GM21367 (cell line): ENCODE measurements around the gene MEP1A.
"Not testable (repeated sequence)": the region's sequence is repeated elsewhere in the genome, so short reads cannot be mapped to it uniquely, and the experiment has no call there.

ENCODE experiments used
- ATAC-seq: cut with Tn5 transposase; IDR thresholded peaks from one replicate; pipeline ENCODE4 v1.9.1; 2021; ENCODE audit not compliant: unreplicated experiment

Gene MEP1A

GRCh38 chr6:46793138-46793537, at the start of gene MEP1A:
MEP1A (plus strand) TSS chr6:46793389; CDS start chr6:46793399, 10 bp downstream.
- ATAC-seq: no peak

- no peak for ATAC-seq
Measured at GRCh38 chr6:46743425-46744158, 49.6 kb upstream of the MEP1A start.

GRCh38 chr6:46744159-46744725, 48.9 kb upstream of the MEP1A start:
- not testable (repeated sequence) for ATAC-seq

GRCh38 chr6:46745973-46746372, 47.2 kb upstream of the MEP1A start:
- no peak for ATAC-seq

GRCh38 chr6:46746696-46747095, 46.5 kb upstream of the MEP1A start, which contains the start of gene ANKRD66:
ANKRD66 (plus strand) TSS chr6:46746933; CDS start chr6:46751949, 5,016 bp downstream.
- ATAC-seq: no peak

GRCh38 chr6:46748940-46749503, 44.2 kb upstream of the MEP1A start:
- no peak for ATAC-seq

- no peak for ATAC-seq
Measured at GRCh38 chr6:46749731-46750130, 43.5 kb upstream of the MEP1A start.

GRCh38 chr6:46751658-46752057, 41.5 kb upstream of the MEP1A start:
- ATAC-seq: no peak

- ATAC-seq: no peak
Measured at GRCh38 chr6:46755865-46756264, 37.3 kb upstream of the MEP1A start.

GRCh38 chr6:46756469-46757213, 36.5 kb upstream of the MEP1A start:
- ATAC-seq: no peak

GRCh38 chr6:46757214-46757596, 36.0 kb upstream of the MEP1A start:
- no peak for ATAC-seq

GRCh38 chr6:46758960-46759753, 34.0 kb upstream of the MEP1A start:
- ATAC-seq: no peak

- ATAC-seq: no peak
Measured at GRCh38 chr6:46760925-46761324, 32.3 kb upstream of the MEP1A start.

- no peak for ATAC-seq
Measured at GRCh38 chr6:46763466-46763865, 29.7 kb upstream of the MEP1A start.

- not testable (repeated sequence) for ATAC-seq
Measured at GRCh38 chr6:46764280-46764679, 28.9 kb upstream of the MEP1A start.

- ATAC-seq: no peak
Measured at GRCh38 chr6:46764961-46765360, 28.2 kb upstream of the MEP1A start.

- ATAC-seq: no peak
Measured at GRCh38 chr6:46772016-46772415, 21.2 kb upstream of the MEP1A start.

- ATAC-seq: no peak
Measured at GRCh38 chr6:46772762-46773161, 20.4 kb upstream of the MEP1A start.

- no peak for ATAC-seq
Measured at GRCh38 chr6:46773201-46773855, 19.9 kb upstream of the MEP1A start.

- ATAC-seq: not testable (repeated sequence)
Measured at GRCh38 chr6:46774736-46775135, 18.5 kb upstream of the MEP1A start.
